Measurements from ENCODE around the gene BSN. TPM values are rescaled to one million over a fixed set of nuclear protein-coding genes. Genes with fewer than 3 reads are reported as not detected.
"Not testable (repeated sequence)": the region's sequence is repeated elsewhere in the genome, so short reads cannot be mapped to it uniquely, and the experiment has no call there.

BSN gene
- total RNA-seq, 1 donor from 2014 or later = 0.85 TPM

GRCh38 chr3:49568965-49569364, 14.7 kb downstream of the BSN start:
- intact Hi-C loops (cut with DNase I) = no loop called here
- TF ChIP-seq, protein P1, sequence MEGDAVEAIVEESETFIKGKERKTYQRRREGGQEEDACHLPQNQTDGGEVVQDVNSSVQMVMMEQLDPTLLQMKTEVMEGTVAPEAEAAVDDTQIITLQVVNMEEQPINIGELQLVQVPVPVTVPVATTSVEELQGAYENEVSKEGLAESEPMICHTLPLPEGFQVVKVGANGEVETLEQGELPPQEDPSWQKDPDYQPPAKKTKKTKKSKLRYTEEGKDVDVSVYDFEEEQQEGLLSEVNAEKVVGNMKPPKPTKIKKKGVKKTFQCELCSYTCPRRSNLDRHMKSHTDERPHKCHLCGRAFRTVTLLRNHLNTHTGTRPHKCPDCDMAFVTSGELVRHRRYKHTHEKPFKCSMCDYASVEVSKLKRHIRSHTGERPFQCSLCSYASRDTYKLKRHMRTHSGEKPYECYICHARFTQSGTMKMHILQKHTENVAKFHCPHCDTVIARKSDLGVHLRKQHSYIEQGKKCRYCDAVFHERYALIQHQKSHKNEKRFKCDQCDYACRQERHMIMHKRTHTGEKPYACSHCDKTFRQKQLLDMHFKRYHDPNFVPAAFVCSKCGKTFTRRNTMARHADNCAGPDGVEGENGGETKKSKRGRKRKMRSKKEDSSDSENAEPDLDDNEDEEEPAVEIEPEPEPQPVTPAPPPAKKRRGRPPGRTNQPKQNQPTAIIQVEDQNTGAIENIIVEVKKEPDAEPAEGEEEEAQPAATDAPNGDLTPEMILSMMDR (IDR thresholded peaks at IDR 0.05) = no peak
- H3K9me3 ChIP-seq = no peaks in the 10 kb centered on the region
- H3K27ac ChIP-seq = no peak overlapping the region
- H3K36me3 ChIP-seq = no peaks in the 10 kb centered on the region
- no peak for DNase-seq (ENCODE audit: low spot score in 2 of 2)
- H3K27me3 ChIP-seq = no peaks in the 10 kb centered on the region
- H3K4me1 ChIP-seq = no peaks in the 10 kb centered on the region
- no peak overlapping the region for H3K4me3 ChIP-seq

DNA sequence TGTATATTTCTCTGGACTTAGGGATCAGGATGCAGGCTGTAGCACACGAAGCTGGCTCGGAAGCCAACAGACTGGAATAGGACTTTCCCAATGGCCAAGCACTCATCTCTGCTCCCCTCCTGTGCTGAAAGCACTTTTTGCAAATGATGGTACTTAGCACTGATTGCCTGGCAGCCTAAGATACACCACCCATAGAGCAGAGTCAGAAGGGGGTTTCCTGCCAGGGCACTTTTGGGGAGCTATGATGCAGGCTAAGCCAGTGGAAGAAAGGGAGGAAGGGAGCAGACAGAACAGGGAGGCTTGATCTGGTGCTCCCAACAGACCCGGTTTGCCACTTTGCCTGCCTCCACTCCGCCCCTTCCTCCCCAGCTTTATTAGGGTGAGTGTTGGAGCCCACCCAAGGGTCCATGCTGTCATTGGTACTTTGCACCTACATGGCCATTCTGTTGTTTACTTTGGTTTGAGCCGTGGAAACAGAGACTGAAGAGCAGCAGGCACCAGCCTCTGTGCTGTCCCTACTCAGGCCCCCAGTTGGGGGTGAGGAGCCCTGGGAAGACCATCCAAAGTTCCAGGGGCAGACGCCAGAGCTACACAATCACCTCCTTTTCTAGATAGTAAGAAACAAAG, 15.9 kb downstream of the BSN start:
- H3K27me3 ChIP-seq = no peaks in the 10 kb centered on the region
- H3K27ac ChIP-seq = no peak overlapping the region
- H3K4me1 ChIP-seq = no peaks in the 10 kb centered on the region
- TF ChIP-seq, protein P1 (IDR thresholded peaks at IDR 0.05) = no peak
- intact Hi-C loops (cut with DNase I) = no loop called here
- no peak overlapping the region for H3K4me3 ChIP-seq
- DNase-seq (ENCODE audit: low spot score in 2 of 2) = no peak
- H3K36me3 ChIP-seq = no peaks in the 10 kb centered on the region
- no peaks in the 10 kb centered on the region for H3K9me3 ChIP-seq

GRCh38 chr3:49582177-49582576, 27.9 kb downstream of the BSN start:
- no peak overlapping the region for H3K27ac ChIP-seq
- no peaks in the 10 kb centered on the region for H3K9me3 ChIP-seq
- no peaks in the 10 kb centered on the region for H3K27me3 ChIP-seq
- H3K4me1 ChIP-seq = no peaks in the 10 kb centered on the region
- intact Hi-C loops (cut with DNase I) = no loop called here
- no peaks in the 10 kb centered on the region for H3K36me3 ChIP-seq
- TF ChIP-seq, protein P1 (IDR thresholded peaks at IDR 0.05) = no peak
- no peak for DNase-seq (ENCODE audit: low spot score in 2 of 2)
- H3K4me3 ChIP-seq = no peak overlapping the region

DNA sequence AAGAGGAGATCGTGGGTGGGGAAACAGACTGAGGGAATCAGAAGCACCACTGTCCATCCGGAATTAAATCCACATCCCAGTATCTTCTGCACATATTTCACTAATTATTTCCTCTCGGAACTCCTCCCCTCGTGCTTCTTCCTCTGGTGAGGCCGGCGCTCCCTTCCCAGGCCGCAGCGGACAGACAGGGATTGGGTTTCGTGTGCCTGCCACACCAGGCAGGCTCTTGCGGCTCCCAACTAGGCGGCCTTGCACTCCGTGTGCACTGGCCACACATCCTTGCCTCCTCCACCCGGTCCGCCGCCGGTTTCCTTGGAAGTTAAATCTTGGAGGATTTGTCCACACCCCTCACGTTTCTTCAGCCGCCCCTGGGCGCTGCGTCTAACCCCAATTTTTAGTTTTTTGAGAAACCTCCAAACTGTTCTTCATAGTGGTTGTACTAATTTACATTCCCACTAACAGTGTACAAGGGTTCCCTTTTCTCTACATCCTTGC, 31.0 kb downstream of the BSN start:
- DNase-seq (ENCODE audit: low spot score in 2 of 2); H3K27me3 ChIP-seq; H3K4me1 ChIP-seq; H3K36me3 ChIP-seq; intact Hi-C loops (cut with DNase I); H3K4me3 ChIP-seq; H3K9me3 ChIP-seq; H3K27ac ChIP-seq: not testable (repeated sequence)

GRCh38 chr3:49591615-49592014, 37.3 kb downstream of the BSN start:
- Histone ChIP-seq H3K27me3 (no peaks in the 10 kb centered on the region), H3K4me3 (no peak overlapping the region), H3K27ac (no peak overlapping the region), H3K9me3 (peaks cover 0 to 8% of the 10 kb centered on the region in 2 donors), H3K4me1 (no peaks in the 10 kb centered on the region), H3K36me3 (no peaks in the 10 kb centered on the region)
- intact Hi-C loops (cut with DNase I) = no loop called here
- no peak for DNase-seq (ENCODE audit: low spot score in 2 of 2)
- TF ChIP-seq, protein P1 (IDR thresholded peaks at IDR 0.05) = no peak

DNA sequence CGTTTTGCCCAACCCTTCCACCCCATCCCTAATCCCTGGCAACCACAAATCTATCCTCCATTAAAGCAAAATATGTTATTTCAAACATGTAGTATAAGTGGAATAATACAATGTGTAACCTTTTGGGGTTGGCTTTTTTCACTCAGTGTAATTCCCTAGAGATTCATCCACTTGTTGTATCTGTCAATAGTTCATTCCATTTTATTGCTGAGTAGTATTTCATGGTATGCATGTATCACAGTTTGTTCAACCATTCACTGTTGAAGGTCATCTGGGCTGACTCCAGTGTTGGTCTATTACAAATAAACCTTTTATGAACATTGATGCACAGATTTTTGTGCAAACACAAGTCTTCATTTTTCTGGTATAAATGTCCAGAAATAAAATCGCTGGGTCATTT, 38.8 kb downstream of the BSN start:
- TF ChIP-seq, protein P1 (IDR thresholded peaks at IDR 0.05) = no peak
- intact Hi-C loops (cut with DNase I) = no loop called here
- DNase-seq (ENCODE audit: low spot score in 2 of 2) = no peak
- Histone ChIP-seq H3K4me3 (no peak overlapping the region), H3K27ac (no peak overlapping the region), H3K4me1 (no peaks in the 10 kb centered on the region), H3K27me3 (no peaks in the 10 kb centered on the region), H3K9me3 (peaks cover 0 to 8% of the 10 kb centered on the region in 2 donors), H3K36me3 (no peaks in the 10 kb centered on the region)

Measured in ascending aorta (tissue), 2 donors.